H1 (cell line): ENCODE results near the gene PITPNM1.

Experiments
- CBX5 ChIP-seq: fragments of 300-800, 300-1000 bp; sonication (generic); IDR thresholded peaks from 2 replicates; pipeline ENCODE4 v1.7.1; 2016; ENCODE audit warnings: antibody characterized with exemption, low read length, low read depth
- CEBPB ChIP-seq: IDR thresholded peaks from 2 replicates; pipeline ENCODE4 v1.6.1; 2012; ENCODE audit warnings: low read depth, low read length
- EP300 ChIP-seq, 2 experiments: IDR thresholded peaks; 1 replicate in 1 of 2; 2 replicates in 1 of 2; pipeline ENCODE4 v1.6.1; 2011 to 2012; ENCODE audit warnings: low read depth in 2 of 2, low read length in 2 of 2, mild to moderate bottlenecking in 2 of 2, borderline replicate concordance in 1 of 2, inconsistent platforms in 1 of 2, moderate library complexity in 1 of 2
- EZH2 ChIP-seq: fragments of 200-600 bp; sonication (generic); IDR thresholded peaks from 2 replicates; pipeline ENCODE4 v1.7.1; 2012; ENCODE audit warnings: low read depth, mild to moderate bottlenecking, moderate library complexity, low read length, inconsistent platforms; ENCODE audit not compliant: severe bottlenecking
- JUND ChIP-seq: IDR thresholded peaks from 2 replicates; pipeline ENCODE4 v1.6.1; 2011; ENCODE audit warnings: mild to moderate bottlenecking, improper control_type of control experiment, low read length
- RAD21 ChIP-seq, 2 experiments: IDR thresholded peaks in 1 of 2; conservative IDR thresholded peaks in 1 of 2; 2 replicates each; pipeline ENCODE4 v1.6.1; 2011; ENCODE audit warnings: low read depth in 2 of 2, low read length in 2 of 2, improper control_type of control experiment in 1 of 2, inconsistent platforms in 1 of 2, mild to moderate bottlenecking in 1 of 2, moderate library complexity in 1 of 2
- SAP30 ChIP-seq: fragments of 300-600 bp; sonication (generic); IDR thresholded peaks from 2 replicates; pipeline ENCODE4 v1.7.1; 2012; ENCODE audit warnings: low read length, moderate library complexity, mild to moderate bottlenecking, inconsistent platforms; ENCODE audit not compliant: insufficient read depth, insufficient replicate concordance
- TF ChIP-seq, protein P1 (sequence below), 3 experiments: IDR thresholded peaks; 1 replicate in 2 of 3; 2 replicates in 1 of 3; pipeline versions ENCODE4 v1.5.1 to v1.6.1; 2011; ENCODE audit warnings: low read length in 3 of 3, mild to moderate bottlenecking in 3 of 3, inconsistent platforms in 2 of 3, low read depth in 1 of 3, moderate library complexity in 1 of 3; ENCODE audit not compliant: insufficient read depth in 1 of 3; ENCODE audit errors: control extremely low read depth in 1 of 3

DNA sequence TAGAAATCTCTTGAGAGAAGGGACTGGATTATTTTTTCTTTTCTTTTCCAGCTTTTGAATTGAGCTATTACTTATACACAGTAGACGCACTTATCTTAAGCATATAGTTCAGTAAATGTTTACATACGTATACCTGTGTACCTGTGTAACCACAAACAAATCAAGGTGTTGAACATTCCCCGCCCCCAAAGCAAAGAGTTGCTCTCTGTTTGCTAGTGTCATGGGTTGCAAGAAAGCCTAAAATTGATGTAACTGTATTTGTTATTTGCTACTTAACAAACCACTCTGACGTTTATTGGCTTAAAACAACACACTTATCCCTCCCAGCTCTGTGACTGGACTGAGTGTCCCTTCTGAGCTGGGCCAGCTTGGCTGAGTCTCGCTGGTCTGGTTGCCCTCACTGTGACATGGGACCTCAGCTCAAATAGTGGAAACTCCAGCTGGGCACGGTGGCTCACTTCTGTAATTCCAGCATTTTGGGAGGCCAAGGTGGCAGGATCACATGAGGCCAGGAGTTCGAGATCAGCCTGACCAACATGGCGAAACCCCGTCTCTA, 43.5 kb upstream of the PITPNM1 start:
- TF ChIP-seq RAD21 (IDR thresholded peaks at IDR 0.05 in 1 of 2, conservative IDR thresholded peaks at IDR 0.05 in 1 of 2; ENCODE audit: low read depth in 2 of 2, low read length in 2 of 2) (no peak), JUND (no peak), CEBPB (no peak), EZH2 (no peak), CBX5 (no peak), SAP30 (no peak), EP300 (IDR thresholded peaks at IDR 0.05; ENCODE audit: borderline replicate concordance in 1 of 2, low read depth in 2 of 2, low read length in 2 of 2) (no peak)
- TF ChIP-seq, protein P1, sequence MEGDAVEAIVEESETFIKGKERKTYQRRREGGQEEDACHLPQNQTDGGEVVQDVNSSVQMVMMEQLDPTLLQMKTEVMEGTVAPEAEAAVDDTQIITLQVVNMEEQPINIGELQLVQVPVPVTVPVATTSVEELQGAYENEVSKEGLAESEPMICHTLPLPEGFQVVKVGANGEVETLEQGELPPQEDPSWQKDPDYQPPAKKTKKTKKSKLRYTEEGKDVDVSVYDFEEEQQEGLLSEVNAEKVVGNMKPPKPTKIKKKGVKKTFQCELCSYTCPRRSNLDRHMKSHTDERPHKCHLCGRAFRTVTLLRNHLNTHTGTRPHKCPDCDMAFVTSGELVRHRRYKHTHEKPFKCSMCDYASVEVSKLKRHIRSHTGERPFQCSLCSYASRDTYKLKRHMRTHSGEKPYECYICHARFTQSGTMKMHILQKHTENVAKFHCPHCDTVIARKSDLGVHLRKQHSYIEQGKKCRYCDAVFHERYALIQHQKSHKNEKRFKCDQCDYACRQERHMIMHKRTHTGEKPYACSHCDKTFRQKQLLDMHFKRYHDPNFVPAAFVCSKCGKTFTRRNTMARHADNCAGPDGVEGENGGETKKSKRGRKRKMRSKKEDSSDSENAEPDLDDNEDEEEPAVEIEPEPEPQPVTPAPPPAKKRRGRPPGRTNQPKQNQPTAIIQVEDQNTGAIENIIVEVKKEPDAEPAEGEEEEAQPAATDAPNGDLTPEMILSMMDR (IDR thresholded peaks at IDR 0.05; ENCODE audit: control extremely low read depth in 1 of 3, insufficient read depth in 1 of 3, low read depth in 1 of 3, low read length in 3 of 3), result no peak
